GM23338 (cell line): ENCODE data around the gene TSC2.
"Not testable (repeated sequence)": the region's sequence is repeated elsewhere in the genome, so short reads cannot be mapped to it uniquely, and the experiment has no call there.

Experiments used
- CTCF ChIP-seq, 2 experiments: fragments of 200-600 bp in 1 of 2; sonication (generic) in 1 of 2; conservative IDR thresholded peaks; 2 replicates each; pipeline versions ENCODE4 v1.5.1 to v1.6.1; 2016 to 2017; ENCODE audit warnings: antibody characterized with exemption in 2 of 2, low read depth in 2 of 2, mild to moderate bottlenecking in 2 of 2, moderate library complexity in 1 of 2
- EZH2phosphoT487 ChIP-seq: fragments of 200-600 bp; sonication (generic); IDR thresholded peaks from one replicate; pipeline ENCODE4 v1.8.1; 2018; ENCODE audit warnings: antibody characterized with exemption; ENCODE audit not compliant: unreplicated experiment
- REST ChIP-seq: IDR thresholded peaks from one replicate; pipeline ENCODE4 v1.6.1; 2018; ENCODE audit warnings: antibody characterized with exemption; ENCODE audit not compliant: unreplicated experiment
- TF ChIP-seq, protein P1 (sequence below): IDR thresholded peaks from 2 replicates; pipeline ENCODE4 v1.6.1; 2016; ENCODE audit warnings: antibody characterized with exemption

DNA sequence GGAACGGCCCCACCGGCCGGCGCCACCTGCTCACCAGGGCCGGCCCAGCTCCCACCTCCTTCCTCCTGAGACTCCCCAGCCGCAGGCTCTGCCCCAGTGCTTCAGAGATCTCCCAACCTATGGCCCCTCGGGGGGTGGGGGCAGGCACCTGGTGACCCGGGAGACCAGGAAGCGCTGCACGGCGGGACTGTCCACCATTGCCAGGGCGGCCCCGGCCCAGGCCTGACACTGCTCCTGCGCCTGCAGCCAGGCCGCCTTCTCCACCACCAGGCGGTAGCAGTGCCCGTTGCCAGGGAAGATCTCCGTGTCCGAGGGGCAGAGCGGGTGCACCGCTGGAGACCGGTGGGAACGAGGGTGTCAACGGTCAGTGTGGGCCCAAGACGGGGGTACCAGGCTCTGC is 69.6 kb downstream of the TSC2 start:
- TF ChIP-seq REST; CTCF (conservative IDR thresholded peaks at IDR 0.05; ENCODE audit: low read depth in 2 of 2); EZH2phosphoT487: not testable (repeated sequence)
- TF ChIP-seq, protein P1, sequence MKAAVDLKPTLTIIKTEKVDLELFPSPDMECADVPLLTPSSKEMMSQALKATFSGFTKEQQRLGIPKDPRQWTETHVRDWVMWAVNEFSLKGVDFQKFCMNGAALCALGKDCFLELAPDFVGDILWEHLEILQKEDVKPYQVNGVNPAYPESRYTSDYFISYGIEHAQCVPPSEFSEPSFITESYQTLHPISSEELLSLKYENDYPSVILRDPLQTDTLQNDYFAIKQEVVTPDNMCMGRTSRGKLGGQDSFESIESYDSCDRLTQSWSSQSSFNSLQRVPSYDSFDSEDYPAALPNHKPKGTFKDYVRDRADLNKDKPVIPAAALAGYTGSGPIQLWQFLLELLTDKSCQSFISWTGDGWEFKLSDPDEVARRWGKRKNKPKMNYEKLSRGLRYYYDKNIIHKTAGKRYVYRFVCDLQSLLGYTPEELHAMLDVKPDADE, result not testable (repeated sequence)
